H1 (cell line): Measurements from ENCODE around the gene TRAPPC5. TPM values are rescaled to one million over a fixed set of nuclear protein-coding genes. Genes with fewer than 3 reads are reported as not detected.

Source experiments
- ASH2L ChIP-seq: fragments of 200-600, 300-600 bp; sonication (generic); IDR thresholded peaks from one replicate; pipeline ENCODE4 v1.7.1; 2017; ENCODE audit warnings: low read length
- ATF2 ChIP-seq: IDR thresholded peaks from 2 replicates; pipeline ENCODE4 v1.6.1; 2012; ENCODE audit warnings: low read length, inconsistent platforms
- BACH1 ChIP-seq: IDR thresholded peaks from 2 replicates; pipeline ENCODE4 v1.6.1; 2012; ENCODE audit warnings: low read length, improper control_type of control experiment
- CBX5 ChIP-seq: fragments of 300-800, 300-1000 bp; sonication (generic); IDR thresholded peaks from 2 replicates; pipeline ENCODE4 v1.7.1; 2016; ENCODE audit warnings: antibody characterized with exemption, low read length, low read depth
- CEBPB ChIP-seq: IDR thresholded peaks from 2 replicates; pipeline ENCODE4 v1.6.1; 2012; ENCODE audit warnings: low read depth, low read length
- CHD1 ChIP-seq: IDR thresholded peaks from 2 replicates; pipeline ENCODE4 v1.6.1; 2012; ENCODE audit warnings: low read depth, low read length, improper control_type of control experiment
- CTCF ChIP-seq, 3 experiments: IDR thresholded peaks; 1 replicate in 2 of 3; 2 replicates in 1 of 3; pipeline versions ENCODE4 v1.5.1 to v1.6.1; 2011; ENCODE audit warnings: low read length in 3 of 3, mild to moderate bottlenecking in 3 of 3, inconsistent platforms in 2 of 3, low read depth in 1 of 3, moderate library complexity in 1 of 3; ENCODE audit not compliant: insufficient read depth in 1 of 3; ENCODE audit errors: control extremely low read depth in 1 of 3
- EP300 ChIP-seq, 2 experiments: IDR thresholded peaks; 1 replicate in 1 of 2; 2 replicates in 1 of 2; pipeline ENCODE4 v1.6.1; 2011 to 2012; ENCODE audit warnings: low read depth in 2 of 2, low read length in 2 of 2, mild to moderate bottlenecking in 2 of 2, borderline replicate concordance in 1 of 2, inconsistent platforms in 1 of 2, moderate library complexity in 1 of 2
- HDAC2 ChIP-seq, 2 experiments: fragments of 300-600 bp in 1 of 2; sonication (generic) in 1 of 2; IDR thresholded peaks; 2 replicates each; pipeline ENCODE4 v1.6.1; 2011 to 2012; ENCODE audit warnings: low read depth in 2 of 2, low read length in 2 of 2, mild to moderate bottlenecking in 2 of 2, moderate library complexity in 2 of 2, borderline replicate concordance in 1 of 2, inconsistent platforms in 1 of 2
- JUND ChIP-seq: IDR thresholded peaks from 2 replicates; pipeline ENCODE4 v1.6.1; 2011; ENCODE audit warnings: mild to moderate bottlenecking, improper control_type of control experiment, low read length
- KDM5A ChIP-seq: fragments of 200-600 bp; IDR thresholded peaks from 2 replicates; pipeline ENCODE4 v1.7.1; 2012; ENCODE audit warnings: mild to moderate bottlenecking, low read length, inconsistent platforms, mixed read lengths
- NANOG ChIP-seq: IDR thresholded peaks from 2 replicates; pipeline ENCODE4 v1.6.1; 2011; ENCODE audit warnings: low read length, low read depth, mild to moderate bottlenecking, inconsistent platforms; ENCODE audit not compliant: insufficient read depth, poor library complexity, severe bottlenecking
- RBBP5 ChIP-seq: IDR thresholded peaks from 2 replicates; pipeline ENCODE4 v1.7.1; 2012; ENCODE audit warnings: low read depth, mild to moderate bottlenecking, inconsistent platforms, low read length, moderate library complexity, borderline replicate concordance
- RFX5 ChIP-seq: IDR thresholded peaks from 2 replicates; pipeline ENCODE4 v1.6.1; 2011; ENCODE audit warnings: low read depth, low read length, improper control_type of control experiment, borderline replicate concordance
- SIN3A ChIP-seq, 2 experiments: IDR thresholded peaks in 1 of 2; conservative IDR thresholded peaks in 1 of 2; 2 replicates each; pipeline ENCODE4 v1.6.1; 2011 to 2012; ENCODE audit warnings: low read length in 2 of 2, improper control_type of control experiment in 1 of 2, low read depth in 1 of 2, mild to moderate bottlenecking in 1 of 2
- SP2 ChIP-seq: IDR thresholded peaks from 2 replicates; pipeline ENCODE4 v1.6.1; 2012; ENCODE audit warnings: mild to moderate bottlenecking, low read length, inconsistent platforms
- TEAD4 ChIP-seq: IDR thresholded peaks from 2 replicates; pipeline ENCODE4 v1.6.1; 2012; ENCODE audit warnings: low read depth, low read length, inconsistent platforms, mixed read lengths
- USF2 ChIP-seq: IDR thresholded peaks from 2 replicates; pipeline ENCODE4 v1.6.1; 2011; ENCODE audit warnings: low read length, improper control_type of control experiment
- polyA plus RNA-seq, 7 experiments: library from polyadenylated mRNA; depleted of rRNA in 3 of 7; stranded (reverse) in 5 of 7; unstranded in 2 of 7; fragments of >200 nt in 5 of 7; fragments of 200-250 nt in 2 of 7; gene quantifications; 1 replicate in 5 of 7; 2 replicates in 1 of 7; 4 replicates in 1 of 7; pipeline versions ENCODE4 v1.2.1 to v1.2.3, GENCODE V29; 2011 to 2013; ENCODE audit warnings: missing spikeins in 2 of 7, mixed read lengths in 2 of 7
- total RNA-seq: library from RNA; stranded (reverse); fragmentation: NEBNext Ultra II Directional; extraction: Animal tissue kit (Norgen Biotek cat#: 25700); gene quantifications from 2 replicates; pipeline ENCODE4 v1.2.1, GENCODE V29; 2021

Gene TRAPPC5
- total and polyA plus RNA-seq, 2 of the 8 experiments (the other 6 are each of a cell fraction or from before 2014, with no cell fraction given), result 109 to 120 TPM

- no peak for TF ChIP-seq CBX5
- no peak for TF ChIP-seq USF2
- TF ChIP-seq CEBPB, result no peak
- peak in 1 of 2 experiments; percentile 71; a peak in 1 of 4 replicates for TF ChIP-seq SIN3A (conservative IDR thresholded peaks at IDR 0.05 in 1 of 2, IDR thresholded peaks at IDR 0.05 in 1 of 2; ENCODE audit: low read depth in 1 of 2, low read length in 2 of 2)
- no peak for TF ChIP-seq KDM5A
- no peak for TF ChIP-seq SP2
- peak; percentile 75 to 76; a peak in 3 of 4 replicates for TF ChIP-seq HDAC2 (IDR thresholded peaks at IDR 0.05; ENCODE audit: borderline replicate concordance in 1 of 2, low read depth in 2 of 2, low read length in 2 of 2)
- peak; percentile 2 for TF ChIP-seq NANOG
- no peak for TF ChIP-seq CHD1
- peak in 1 of 2 experiments; percentile 27; a peak in 1 of 3 replicates for TF ChIP-seq EP300 (IDR thresholded peaks at IDR 0.05; ENCODE audit: borderline replicate concordance in 1 of 2, low read depth in 2 of 2, low read length in 2 of 2)
- TF ChIP-seq BACH1, result peak; percentile 89
- no peak for TF ChIP-seq TEAD4
- TF ChIP-seq CTCF (IDR thresholded peaks at IDR 0.05; ENCODE audit: control extremely low read depth in 1 of 3, insufficient read depth in 1 of 3, low read depth in 1 of 3, low read length in 3 of 3), result peak; percentile 89 to 93 (median 91)
- TF ChIP-seq JUND, result no peak
- TF ChIP-seq RFX5, result no peak
- TF ChIP-seq RBBP5, result no peak
- TF ChIP-seq ATF2, result no peak
- TF ChIP-seq ASH2L, result peak; percentile 56
Observed at GRCh38 chr19:7680606-7681339, at the start of gene TRAPPC5 (continued).
